A549 (cell line): ENCODE measurements around the gene CCDC85C. TPM values are rescaled to one million over a fixed set of nuclear protein-coding genes. Genes with fewer than 3 reads are reported as not detected.
A peak's percentile ranks its signal among the peaks of the same experiment; 100 is the strongest.

Experiments
- ATAC-seq, 2 experiments: fragments of 200-7000 bp in 1 of 2; fragments of >200 bp in 1 of 2; cut with Nextera tagmentation in 1 of 2; cut with Tn5 transposase in 1 of 2; 3 replicates each; pipeline versions ENCODE4 v1.8.0 to v1.9.1; 2018 to 2020; ENCODE audit warnings: mild to moderate bottlenecking in 1 of 2, moderate library complexity in 1 of 2
- CTCF ChIA-PET: fragments of 300-600 bp; sonication (Branson Sonifier 250); formaldehyde crosslinking; extraction: SDS; loops from one replicate; lab custom pipeline; 2021; ENCODE audit warnings: antibody characterized with exemption, inconsistent platforms; lab: Yijun Ruan, JAX
- POLR2A ChIA-PET: fragments of 350-600 bp; formaldehyde crosslinking; extraction: SDS; loops from one replicate; lab custom pipeline; 2021; ENCODE audit warnings: antibody characterized with exemption, inconsistent platforms; lab: Yijun Ruan, JAX
- DNase-seq, 2 experiments: peaks; one replicate each; pipeline versions ENCODE4 v3.0.0 to v3.0.0-alpha.2; 2011 to 2016; ENCODE audit warnings: low read depth in 1 of 2, low spot score in 1 of 2
- FAIRE-seq: peaks from 2 replicates; lab custom pipeline; 2011; peaks lifted over from hg19 to GRCh38; lab: Jason Lieb, UNC
- H3K27ac ChIP-seq, 2 experiments: fragments of >200 bp; sonication (Bioruptor Twin); formaldehyde crosslinking; 3 replicates each; pipeline ENCODE4 v1.5.1; 2016 to 2017
- H3K4me1 ChIP-seq: fragments of >200 bp; sonication (Bioruptor Twin); formaldehyde crosslinking; 3 replicates; pipeline ENCODE4 v1.6.1; 2016
- H3K4me2 ChIP-seq: fragments of >200 bp; sonication (Bioruptor Twin); formaldehyde crosslinking; 3 replicates; pipeline ENCODE4 v1.6.1; 2016
- H3K4me3 ChIP-seq: fragments of >200 bp; sonication (Bioruptor Twin); formaldehyde crosslinking; 3 replicates; pipeline ENCODE4 v1.5.1; 2016
- H3K9me3 ChIP-seq: fragments of >200 bp; sonication (Bioruptor Twin); formaldehyde crosslinking; 3 replicates; pipeline ENCODE4 v1.6.1; 2016
- CBX2 ChIP-seq: fragments of 200-600 bp; sonication (generic); IDR thresholded peaks from 2 replicates; pipeline ENCODE4 v1.6.1; 2016; ENCODE audit warnings: low read depth, mild to moderate bottlenecking, borderline replicate concordance
- CTCF ChIP-seq: fragments of >200 bp; sonication (Bioruptor Twin); formaldehyde crosslinking; IDR thresholded peaks from 3 replicates; pipeline ENCODE4 v1.5.1; 2016
- E2F6 ChIP-seq: IDR thresholded peaks from 2 replicates; pipeline ENCODE4 v1.6.1; 2012; ENCODE audit warnings: low read depth, borderline replicate concordance
- EHMT2 ChIP-seq: fragments of 200-600 bp; sonication (generic); IDR thresholded peaks from 2 replicates; pipeline ENCODE4 v1.6.1; 2016; ENCODE audit warnings: antibody characterized with exemption, low read depth, mild to moderate bottlenecking, moderate library complexity
- EP300 ChIP-seq, 2 experiments: fragments of >200 bp; sonication (Bioruptor Twin); formaldehyde crosslinking; IDR thresholded peaks; 2 replicates in 1 of 2; 3 replicates in 1 of 2; pipeline ENCODE4 v1.6.1; 2016 to 2017
- HOXA7 ChIP-seq: fragments of 250-450 bp; sonication (Bioruptor Pico); IDR thresholded peaks from 2 replicates; pipeline ENCODE4 v1.5.0; 2020; ENCODE audit warnings: mild to moderate bottlenecking, moderate library complexity
- MAX ChIP-seq: IDR thresholded peaks from 2 replicates; pipeline ENCODE4 v1.6.1; 2012
- NPAS2 ChIP-seq: fragments of 250-450 bp; sonication (Bioruptor Pico); IDR thresholded peaks from 2 replicates; pipeline ENCODE4 v1.8.0; 2022; ENCODE audit warnings: mild to moderate bottlenecking, moderate library complexity, borderline replicate concordance
- RAD21 ChIP-seq, 2 experiments: fragments of >200 bp in 1 of 2; sonication (Bioruptor Twin) in 1 of 2; formaldehyde crosslinking in 1 of 2; IDR thresholded peaks in 1 of 2; conservative IDR thresholded peaks in 1 of 2; 2 replicates in 1 of 2; 3 replicates in 1 of 2; pipeline ENCODE4 v1.6.1; 2012 to 2018; ENCODE audit warnings: inconsistent platforms in 1 of 2
- REST ChIP-seq: fragments of 200-600 bp; sonication (generic); IDR thresholded peaks from 2 replicates; pipeline ENCODE4 v1.6.1; 2016; ENCODE audit warnings: antibody characterized with exemption, mild to moderate bottlenecking, moderate library complexity
- RFX5 ChIP-seq: fragments of 450-650 bp; IDR thresholded peaks from 2 replicates; pipeline ENCODE4 v1.7.1; 2014; ENCODE audit warnings: antibody characterized with exemption, mild to moderate bottlenecking, moderate library complexity
- RNF2 ChIP-seq: fragments of 200-600 bp; sonication (generic); IDR thresholded peaks from 2 replicates; pipeline ENCODE4 v1.6.1; 2016; ENCODE audit warnings: low read depth, mild to moderate bottlenecking, antibody characterized with exemption, moderate library complexity, borderline replicate concordance
- SMC3 ChIP-seq: fragments of >200 bp; sonication (Bioruptor Twin); formaldehyde crosslinking; IDR thresholded peaks from 3 replicates; pipeline ENCODE4 v1.6.1; 2018; ENCODE audit warnings: inconsistent platforms
- TFCP2L1 ChIP-seq: fragments of 250-450 bp; sonication (Bioruptor Pico); IDR thresholded peaks from 2 replicates; pipeline ENCODE4 v1.5.0; 2021; ENCODE audit warnings: mild to moderate bottlenecking
- TP53 ChIP-seq: fragments of 250-450 bp; sonication (Bioruptor Pico); IDR thresholded peaks from 2 replicates; pipeline ENCODE4 v1.5.0; 2021; ENCODE audit warnings: mild to moderate bottlenecking, moderate library complexity
- ZC3H11A ChIP-seq: fragments of 450-650 bp; IDR thresholded peaks from 2 replicates; pipeline ENCODE4 v1.6.1; 2014; ENCODE audit warnings: antibody characterized with exemption, mild to moderate bottlenecking
- ZNF302 ChIP-seq: fragments of 250-450 bp; sonication (Bioruptor Pico); IDR thresholded peaks from 2 replicates; pipeline ENCODE4 v1.9.0; 2021; ENCODE audit warnings: inconsistent platforms, mild to moderate bottlenecking, moderate library complexity
- WGBS: methylation state at CpG from one replicate; pipeline ENCODE4 v1.1.6; 2017; ENCODE audit errors: missing lambda C conversion rate; 5-methylcytosine and 5-hydroxymethylcytosine counted together
- polyA plus RNA-seq, 4 experiments: library from polyadenylated mRNA; depleted of rRNA in 3 of 4; stranded (reverse); fragments of >200 nt; fragmentation: RNase III in 1 of 4; extraction: RNeasy Plus Mini Kit Qiagen cat#74134 plus additional on column Dnase treatment in 1 of 4; gene quantifications; 2 replicates in 3 of 4; 3 replicates in 1 of 4; pipeline ENCODE4 v1.2.3, GENCODE V29; 2011 to 2017

The CCDC85C gene
- polyA plus RNA-seq, 2 of the 4 experiments (the other 2 are of a cell fraction), result 11.4 to 31.4 TPM

GRCh38 chr14:99524804-99525698 lies 79.0 kb downstream of the CCDC85C start:
- H3K4me2 ChIP-seq, result peak overlapping the region; percentile 84
- ATAC-seq, result peak; percentile 62 to 81
- peak; percentile 62 to 64 for DNase-seq
- no peak for FAIRE-seq
- no peaks in the 10 kb centered on the region for H3K9me3 ChIP-seq
- WGBS, result 37% methylated on average over 8 of the region's 17 CpGs
- CTCF ChIA-PET, result interaction anchor here (0.7 to 8.7 kb wide), 29 partner anchors 9 to 422 kb away, joined by 3 to 105 read pairs (median 6); no protein-coding TSS in a partner anchor
- TF ChIP-seq E2F6 (no peak), MAX (0 out of 2 replicates have a peak, but pooled peaks have one; percentile 28), EP300 (IDR thresholded peaks at IDR 0.05) (no peak), NPAS2 (no peak), TFCP2L1 (no peak), SMC3 (peak; percentile 70), RFX5 (no peak), TP53 (CRISPR knock-in tag) (no peak), CTCF (peak; percentile 55), RAD21 (conservative IDR thresholded peaks at IDR 0.05 in 1 of 2, IDR thresholded peaks at IDR 0.05 in 1 of 2) (peak; percentile 61 to 65), RNF2 (no peak)
- H3K27ac ChIP-seq, result peak overlapping the region; percentile 62 to 90; a peak in 5 of 6 replicates
- H3K4me1 ChIP-seq, result peaks cover 57% of the 10 kb centered on the region
- POLR2A ChIA-PET, result no interaction called here
- H3K4me3 ChIP-seq, result no peak overlapping the region

- TF ChIP-seq ZC3H11A (no peak), MAX (0 out of 2 replicates have a peak, but pooled peaks have one; percentile 6), CBX2 (no peak), TP53 (CRISPR knock-in tag) (no peak), REST (no peak), ZNF302 (CRISPR knock-in tag) (no peak), EHMT2 (no peak), HOXA7 (no peak)
- H3K4me1 ChIP-seq, result peaks cover 57% of the 10 kb centered on the region
- WGBS, result 81% methylated on average over 16 of the region's 16 CpGs
- FAIRE-seq, result no peak
- H3K27ac ChIP-seq, result peak overlapping the region; percentile 77 to 90
- peak overlapping the region; percentile 84 for H3K4me2 ChIP-seq
- POLR2A ChIA-PET, result no interaction called here
- DNase-seq, result no peak
- ATAC-seq, result no peak
- CTCF ChIA-PET, result interaction anchor here (0.8 to 8.7 kb wide), 27 partner anchors 10 to 132 kb away, joined by 3 to 105 read pairs (median 7); no protein-coding TSS in a partner anchor
- no peak overlapping the region for H3K4me3 ChIP-seq
- H3K9me3 ChIP-seq, result no peaks in the 10 kb centered on the region
These were observed 79.8 kb downstream of the CCDC85C start for GRCh38 chr14:99524091-99524661.
